Measurements from ENCODE around the gene MIER3. TPM values are rescaled to one million over a fixed set of nuclear protein-coding genes. Genes with fewer than 3 reads are reported as not detected.

Gene MIER3
- total RNA-seq, 1 donor from 2014 or later, result 22.2 TPM

- Mint-ChIP-seq H3K27me3 (no peaks in the 10 kb centered on the region), H3K4me1 (no peaks in the 10 kb centered on the region), H3K9me3 (no peaks in the 10 kb centered on the region), H3K27ac (no peak overlapping the region), H3K36me3 (ENCODE audit: low read depth) (peaks cover 13% of the 10 kb centered on the region), H3K4me3 (no peak overlapping the region)
- intact Hi-C loops (cut with micrococcal nuclease), result no loop called here
- ChIA-PET CTCF (interaction anchor here (1.1 kb wide), 1 partner anchor 16 kb away, joined by 3 read pairs; no protein-coding TSS in a partner anchor), POLR2A (no interaction called here)
- DNase-seq (no peak), ATAC-seq (ENCODE audit: low read depth) (no peak)
- TF ChIP-seq CTCF (IDR thresholded peaks at IDR 0.05), result no peak
Measured at GRCh38 chr5:56917534-56917933, 34.4 kb downstream of the MIER3 start.

GRCh38 chr5:56914678-56915077 is 37.2 kb downstream of the MIER3 start:
- Mint-ChIP-seq H3K4me1 (peaks cover 9% of the 10 kb centered on the region), H3K9me3 (no peaks in the 10 kb centered on the region), H3K27me3 (no peaks in the 10 kb centered on the region), H3K27ac (no peak overlapping the region), H3K4me3 (no peak overlapping the region), H3K36me3 (ENCODE audit: low read depth) (peaks cover 5% of the 10 kb centered on the region)
- intact Hi-C loops (cut with micrococcal nuclease), result loop anchor here (5.0 kb wide), 1 partner anchor 1202 kb away; the partner anchor contains the start of gene SLC38A9
- DNase-seq, result no peak
- CTCF ChIA-PET, result interaction anchor here (0.8 kb wide), 1 partner anchor 223 kb away, joined by 3 read pairs; no protein-coding TSS in a partner anchor
- no peak for ATAC-seq (ENCODE audit: low read depth)
- POLR2A ChIA-PET, result no interaction called here
- no peak for TF ChIP-seq CTCF (IDR thresholded peaks at IDR 0.05)

GRCh38 chr5:56913766-56914165 is 38.2 kb downstream of the MIER3 start:
- H3K4me1 Mint-ChIP-seq, result peaks cover 13% of the 10 kb centered on the region
- ChIA-PET POLR2A (no interaction called here), CTCF (interaction anchor here (1.0 to 1.2 kb wide), 2 partner anchors 12 to 13 kb away, joined by 3 read pairs; no protein-coding TSS in a partner anchor)
- H3K9me3 Mint-ChIP-seq, result no peaks in the 10 kb centered on the region
- H3K27me3 Mint-ChIP-seq, result no peaks in the 10 kb centered on the region
- ATAC-seq (ENCODE audit: low read depth) (no peak), DNase-seq (no peak)
- peaks cover 10% of the 10 kb centered on the region for H3K36me3 Mint-ChIP-seq (ENCODE audit: low read depth)
- no peak overlapping the region for H3K4me3 Mint-ChIP-seq
- no peak for TF ChIP-seq CTCF (IDR thresholded peaks at IDR 0.05)
- H3K27ac Mint-ChIP-seq, result no peak overlapping the region
- intact Hi-C loops (cut with micrococcal nuclease), result loop anchor here (5.0 kb wide), 1 partner anchor 1201 kb away; the partner anchor contains the start of gene SLC38A9

DNA sequence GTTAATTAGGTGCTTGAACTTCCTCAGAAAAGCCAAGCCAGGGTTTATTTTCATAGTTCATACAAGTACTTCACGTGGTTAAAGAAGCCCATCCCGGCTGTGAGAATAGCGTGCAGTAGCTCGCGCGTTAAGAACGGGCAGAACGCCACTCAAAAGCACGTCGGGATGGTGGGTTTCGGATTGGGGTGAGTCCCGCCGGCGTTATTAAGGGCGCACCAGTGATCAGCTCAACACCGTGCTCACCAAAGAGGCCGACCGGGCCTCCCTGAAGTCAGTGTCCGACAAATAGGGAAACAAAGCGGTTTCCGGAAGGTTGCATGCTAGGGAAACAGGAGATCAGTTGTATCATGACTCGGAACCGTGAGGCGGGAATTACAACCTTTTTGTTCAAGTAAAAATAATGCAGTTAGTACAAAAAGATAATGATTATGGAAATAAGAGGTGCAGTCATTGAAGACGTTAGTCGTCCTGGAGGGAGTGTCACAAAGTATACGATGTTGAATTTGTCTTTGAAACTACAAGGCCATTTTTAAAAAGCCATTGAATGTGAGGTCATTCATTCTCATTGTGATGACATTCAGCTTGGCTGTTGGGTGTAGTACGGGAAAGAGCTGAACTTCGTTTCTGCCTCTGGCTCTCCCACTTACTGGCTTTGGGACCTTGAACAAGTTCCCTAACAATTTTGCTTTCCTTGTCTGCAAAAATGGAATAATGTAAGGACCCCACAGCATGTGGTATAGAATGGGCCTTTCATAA is 41.5 kb downstream of the MIER3 start:
- H3K9me3 Mint-ChIP-seq, result peaks cover 4% of the 10 kb centered on the region
- H3K27ac Mint-ChIP-seq, result peak overlapping the region; percentile 96
- CTCF ChIA-PET, result interaction anchor here (0.8 to 1.9 kb wide), 5 partner anchors 227 to 639 kb away, joined by 3 to 7 read pairs (median 3); no protein-coding TSS in a partner anchor
- DNase-seq, result no peak
- TF ChIP-seq CTCF (IDR thresholded peaks at IDR 0.05), result no peak
- intact Hi-C loops (cut with micrococcal nuclease), result loop anchor here (1.0 to 5.0 kb wide), 3 partner anchors 263 to 1550 kb away; partner anchors contain the start of genes PLK2 and SLC38A9
- H3K27me3 Mint-ChIP-seq, result no peaks in the 10 kb centered on the region
- POLR2A ChIA-PET, result interaction anchor here (0.6 to 3.1 kb wide), 19 partner anchors 9 to 1550 kb away, joined by 3 to 43 read pairs (median 3); partner anchors contain the start of genes GPBP1, IL6ST and PLK2
- H3K4me3 Mint-ChIP-seq, result peak overlapping the region; percentile 96
- H3K36me3 Mint-ChIP-seq (ENCODE audit: low read depth), result peaks cover 10% of the 10 kb centered on the region
- peaks cover 20% of the 10 kb centered on the region for H3K4me1 Mint-ChIP-seq
- peak; percentile 15 for ATAC-seq (ENCODE audit: low read depth)

Data from activated B cell treated with CpG ODN at 0.5 μM for 24 hours (primary cell).